Peyer's patch (tissue), 4 donors: ENCODE measurements around the gene KRTAP10-8. TPM values are rescaled to one million over a fixed set of nuclear protein-coding genes. Genes with fewer than 3 reads are reported as not detected.
A peak's percentile ranks its signal among the peaks of the same experiment; 100 is the strongest.
"Not testable (repeated sequence)": the region's sequence is repeated elsewhere in the genome, so short reads cannot be mapped to it uniquely, and the experiment has no call there.

Experiments used
- DNase-seq, 3 donors: peaks; one replicate each; pipeline ENCODE4 v3.0.0-alpha.2; 2017 to 2019
- H3K27ac ChIP-seq, 4 donors: fragments of 200-600 bp; sonication (generic); one replicate each; pipeline ENCODE4 v1.5.1; 2016 to 2019
- H3K27me3 ChIP-seq, 2 donors: fragments of 200-600 bp; sonication (generic); one replicate each; pipeline ENCODE4 v1.5.1; 2019
- H3K36me3 ChIP-seq, 3 donors: fragments of 200-600 bp; sonication (generic); one replicate each; pipeline ENCODE4 v1.5.1; 2016 to 2019
- H3K4me1 ChIP-seq, 4 donors: fragments of 200-600 bp; sonication (generic); one replicate each; pipeline ENCODE4 v1.5.1; 2016 to 2019
- H3K4me3 ChIP-seq, 4 donors: fragments of 200-600 bp; sonication (generic); 1 replicate in 3 of 4; 2 replicates in 1 of 4; pipeline ENCODE4 v1.5.1; 2016 to 2019; ENCODE audit warnings: mild to moderate bottlenecking in 1 of 4
- H3K9me3 ChIP-seq, 4 donors: fragments of 200-600 bp; sonication (generic); one replicate each; pipeline ENCODE4 v1.5.1; 2016 to 2019; ENCODE audit warnings: mild to moderate bottlenecking in 1 of 4
- POLR2A ChIP-seq, 2 donors: fragments of 450-650 bp; IDR thresholded peaks; one replicate each; pipeline ENCODE4 v1.5.1; 2017; ENCODE audit warnings: antibody characterized with exemption in 2 of 2, mild to moderate bottlenecking in 2 of 2, moderate library complexity in 2 of 2
- total RNA-seq, 4 donors: library from RNA; depleted of rRNA; stranded (reverse); fragments of >200 nt; gene quantifications; one replicate each; pipeline ENCODE4 v1.1.0, GENCODE V29; 2016
- TF ChIP-seq, protein P1 (sequence below), 6 experiments: fragments of 450-650 bp in 4 of 6; fragments of 200-600 bp in 2 of 6; sonication (generic) in 1 of 6; IDR thresholded peaks; one replicate each; pipeline ENCODE4 v1.5.1; 2017 to 2019; ENCODE audit warnings: antibody characterized with exemption in 6 of 6, mild to moderate bottlenecking in 3 of 6, moderate library complexity in 1 of 6

The KRTAP10-8 gene
- total RNA-seq, 4 donors from 2014 or later = not detected

DNA sequence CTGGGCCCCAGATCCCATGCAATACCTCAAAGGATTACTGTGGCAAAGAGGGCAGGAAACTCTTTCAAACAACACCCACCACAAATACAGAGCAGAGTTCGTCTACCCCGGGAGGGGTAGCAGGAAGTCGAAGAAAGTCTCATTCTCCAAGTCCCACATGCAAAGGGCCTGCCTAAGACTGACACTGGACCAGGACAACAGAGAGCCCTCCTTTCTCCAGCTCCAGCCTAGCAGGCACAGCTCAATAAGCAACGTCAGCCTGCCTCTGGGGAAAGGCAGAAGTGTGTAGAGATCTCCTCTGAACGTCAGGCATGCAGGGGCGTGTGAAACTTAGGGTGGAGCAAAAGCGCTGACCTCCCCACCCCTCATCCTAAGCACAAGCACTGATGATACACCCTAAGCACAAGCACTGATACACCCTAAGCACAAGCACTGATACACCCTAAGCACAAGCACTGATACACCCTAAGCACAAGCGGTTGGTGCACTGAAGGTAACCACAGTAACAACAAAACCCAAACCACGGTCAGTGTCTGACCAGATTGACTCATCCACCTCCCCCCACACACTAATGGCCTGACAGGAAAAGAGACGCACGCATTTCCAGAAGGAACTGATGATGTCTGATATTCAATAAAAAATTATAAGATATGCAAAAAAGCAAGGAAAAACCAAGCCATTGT lies 47.2 kb downstream of the KRTAP10-8 start:
- Histone ChIP-seq H3K36me3 (no peaks in the 10 kb centered on the region), H3K27ac (peak overlapping the region in 3 of 4 donors; percentile 25 to 82 (median 59)), H3K27me3 (no peaks in the 10 kb centered on the region), H3K4me3 (no peak overlapping the region), H3K9me3 (no peaks in the 10 kb centered on the region), H3K4me1 (no peaks in the 10 kb centered on the region)
- TF ChIP-seq POLR2A (IDR thresholded peaks at IDR 0.05) = no peak
- TF ChIP-seq, protein P1, sequence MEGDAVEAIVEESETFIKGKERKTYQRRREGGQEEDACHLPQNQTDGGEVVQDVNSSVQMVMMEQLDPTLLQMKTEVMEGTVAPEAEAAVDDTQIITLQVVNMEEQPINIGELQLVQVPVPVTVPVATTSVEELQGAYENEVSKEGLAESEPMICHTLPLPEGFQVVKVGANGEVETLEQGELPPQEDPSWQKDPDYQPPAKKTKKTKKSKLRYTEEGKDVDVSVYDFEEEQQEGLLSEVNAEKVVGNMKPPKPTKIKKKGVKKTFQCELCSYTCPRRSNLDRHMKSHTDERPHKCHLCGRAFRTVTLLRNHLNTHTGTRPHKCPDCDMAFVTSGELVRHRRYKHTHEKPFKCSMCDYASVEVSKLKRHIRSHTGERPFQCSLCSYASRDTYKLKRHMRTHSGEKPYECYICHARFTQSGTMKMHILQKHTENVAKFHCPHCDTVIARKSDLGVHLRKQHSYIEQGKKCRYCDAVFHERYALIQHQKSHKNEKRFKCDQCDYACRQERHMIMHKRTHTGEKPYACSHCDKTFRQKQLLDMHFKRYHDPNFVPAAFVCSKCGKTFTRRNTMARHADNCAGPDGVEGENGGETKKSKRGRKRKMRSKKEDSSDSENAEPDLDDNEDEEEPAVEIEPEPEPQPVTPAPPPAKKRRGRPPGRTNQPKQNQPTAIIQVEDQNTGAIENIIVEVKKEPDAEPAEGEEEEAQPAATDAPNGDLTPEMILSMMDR (IDR thresholded peaks at IDR 0.05) = no peak
- DNase-seq = no peak

DNA sequence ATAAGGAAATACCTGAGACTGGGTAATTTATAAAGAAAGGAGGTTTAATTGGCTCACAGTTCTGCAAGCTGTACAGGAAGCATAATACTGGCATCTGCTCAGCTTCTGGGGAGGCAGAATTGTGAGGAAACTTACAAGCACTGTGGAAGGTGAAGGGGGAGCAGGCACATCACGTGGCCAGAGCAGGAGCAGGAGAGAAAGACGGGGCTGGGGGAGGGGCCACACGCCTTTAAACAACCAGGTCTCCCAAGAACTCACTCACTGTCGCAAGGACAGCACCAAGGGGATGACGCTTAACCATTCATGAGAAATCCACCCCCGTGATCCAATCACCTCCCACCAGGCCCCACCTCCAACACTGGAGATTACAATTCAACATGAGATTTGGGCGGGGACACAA lies 49.7 kb downstream of the KRTAP10-8 start:
- H3K4me3 ChIP-seq, H3K27me3 ChIP-seq, H3K9me3 ChIP-seq, H3K4me1 ChIP-seq, DNase-seq, H3K36me3 ChIP-seq, H3K27ac ChIP-seq: not testable (repeated sequence)

Other genes with a start within 250 kb of the KRTAP10-8 start
- gene LRRC3, start 156.6 kb upstream of the KRTAP10-8 start, total RNA-seq = 1 to 10 TPM; 1.7 to 6.6 (median 2.2) TPM
- not detected for gene KRTAP10-1, start 71.9 kb upstream of the KRTAP10-8 start, total RNA-seq
- gene KRTAP10-2, start 60.6 kb upstream of the KRTAP10-8 start, total RNA-seq = not detected
- gene KRTAP10-3, start 53.3 kb upstream of the KRTAP10-8 start, total RNA-seq = not detected
- gene KRTAP10-4, start 38.4 kb upstream of the KRTAP10-8 start, total RNA-seq = not detected
- not detected for gene KRTAP10-5, start 31.5 kb upstream of the KRTAP10-8 start, total RNA-seq
- not detected for gene KRTAP10-6, start 19.6 kb upstream of the KRTAP10-8 start, total RNA-seq
- gene KRTAP10-7, start 11.5 kb upstream of the KRTAP10-8 start, total RNA-seq = not detected
- not detected for gene KRTAP10-9, start 15.0 kb downstream of the KRTAP10-8 start, total RNA-seq
- gene KRTAP10-10, start 25.3 kb downstream of the KRTAP10-8 start, total RNA-seq = not detected
- not detected for gene KRTAP10-11, start 34.3 kb downstream of the KRTAP10-8 start, total RNA-seq
- gene KRTAP12-4, start 42.6 kb downstream of the KRTAP10-8 start, total RNA-seq = not detected
- gene KRTAP12-3, start 45.9 kb downstream of the KRTAP10-8 start, total RNA-seq = not detected
- gene KRTAP12-2, start 54.8 kb downstream of the KRTAP10-8 start, total RNA-seq = not detected
- not detected for gene KRTAP12-1, start 70.1 kb downstream of the KRTAP10-8 start, total RNA-seq
- not detected for gene KRTAP10-12, start 85.1 kb downstream of the KRTAP10-8 start, total RNA-seq
- gene TSPEAR, start 99.5 kb downstream of the KRTAP10-8 start, total RNA-seq = under 1 TPM in 1 of 4 donors, not detected in 3; 0.47 TPM
- gene UBE2G2, start 189.7 kb downstream of the KRTAP10-8 start, total RNA-seq = 100 to 1,000 TPM in 2 of 4 donors, 10 to 100 TPM in 2; 68.8 to 116 (median 95.1) TPM
- 10 to 100 TPM; 42.6 to 57.6 (median 49.8) TPM for gene SUMO3, start 206.0 kb downstream of the KRTAP10-8 start, total RNA-seq